GM23338 (cell line): ENCODE measurements around the gene LRMDA. TPM values are rescaled to one million over a fixed set of nuclear protein-coding genes. Genes with fewer than 3 reads are reported as not detected.

Experiments
- ATAC-seq: fragments of 200-7000 bp; cut with Tn5 transposase; 3 replicates; pipeline ENCODE4 v1.9.1; 2020
- DNase-seq: peaks from one replicate; pipeline ENCODE4 v3.0.0-alpha.2; 2015; ENCODE audit warnings: low spot score
- H2AFZ ChIP-seq: fragments of 200-600 bp; sonication (generic); 2 replicates; pipeline ENCODE4 v1.8.0; 2016; ENCODE audit warnings: antibody characterized with exemption, mild to moderate bottlenecking, moderate library complexity
- H3F3A ChIP-seq: fragments of 200-600 bp; sonication (generic); replicated peaks from 2 replicates; pipeline ENCODE4 v1.8.0; 2017; ENCODE audit warnings: antibody characterized with exemption, mixed run types, low read depth
- H3K27ac ChIP-seq: fragments of 200-600 bp; sonication (generic); 2 replicates; pipeline ENCODE4 v1.6.1; 2016; ENCODE audit warnings: low read depth
- H3K27me3 ChIP-seq: fragments of 200-600 bp; sonication (generic); 2 replicates; pipeline ENCODE4 v1.8.0; 2016; ENCODE audit warnings: mild to moderate bottlenecking, mixed run types, moderate library complexity; ENCODE audit not compliant: insufficient read depth
- H3K36me3 ChIP-seq: fragments of 200-600 bp; sonication (generic); 2 replicates; pipeline ENCODE4 v1.8.0; 2016; ENCODE audit warnings: mild to moderate bottlenecking; ENCODE audit not compliant: insufficient read depth
- H3K4me1 ChIP-seq: fragments of 200-600 bp; sonication (generic); 2 replicates; pipeline ENCODE4 v1.8.0; 2016; ENCODE audit warnings: mild to moderate bottlenecking, moderate library complexity; ENCODE audit not compliant: insufficient read depth
- H3K4me2 ChIP-seq: fragments of 200-600 bp; sonication (generic); 2 replicates; pipeline ENCODE4 v1.7.1; 2017; ENCODE audit warnings: mixed run types
- H3K4me3 ChIP-seq: fragments of 200-600 bp; sonication (generic); 2 replicates; pipeline ENCODE4 v1.6.1; 2016; ENCODE audit warnings: mixed run types
- H3K79me2 ChIP-seq: fragments of 200-600 bp; sonication (generic); replicated peaks from 2 replicates; pipeline ENCODE4 v1.8.0; 2017; ENCODE audit warnings: mild to moderate bottlenecking; ENCODE audit not compliant: insufficient read depth
- H3K9me2 ChIP-seq: fragments of 200-600 bp; sonication (generic); 2 replicates; pipeline ENCODE4 v1.8.0; 2017; ENCODE audit not compliant: insufficient read depth
- H4K20me1 ChIP-seq: fragments of 200-600 bp; sonication (generic); replicated peaks from 2 replicates; pipeline ENCODE4 v1.8.0; 2017; ENCODE audit warnings: mild to moderate bottlenecking; ENCODE audit not compliant: insufficient read depth
- H3K27ac Mint-ChIP-seq: 2 replicates; pipeline ENCODE4 v1.8.0; 2020; ENCODE audit warnings: inconsistent platforms, mild to moderate bottlenecking, moderate library complexity, mixed read lengths
- H3K27me3 Mint-ChIP-seq: 3 replicates; pipeline ENCODE4 v1.8.0; 2022; ENCODE audit warnings: low read depth, mild to moderate bottlenecking, moderate library complexity, mixed read lengths, inconsistent platforms; ENCODE audit not compliant: insufficient read depth, poor library complexity
- H3K36me3 Mint-ChIP-seq: 3 replicates; pipeline ENCODE4 v1.8.0; 2021; ENCODE audit warnings: low read depth, mild to moderate bottlenecking, inconsistent platforms, moderate library complexity, mixed read lengths
- H3K4me1 Mint-ChIP-seq: 3 replicates; pipeline ENCODE4 v1.8.0; 2020; ENCODE audit warnings: mild to moderate bottlenecking, inconsistent platforms, mixed read lengths
- H3K4me3 Mint-ChIP-seq: 3 replicates; pipeline ENCODE4 v1.8.0; 2021; ENCODE audit warnings: moderate library complexity, mild to moderate bottlenecking, inconsistent platforms, mixed read lengths
- H3K9me3 Mint-ChIP-seq: 3 replicates; pipeline ENCODE4 v1.8.0; 2020; ENCODE audit warnings: moderate library complexity, mild to moderate bottlenecking, inconsistent platforms, mixed read lengths
- CREB1 ChIP-seq: fragments of 250-450 bp; sonication (Bioruptor Pico); IDR thresholded peaks from 2 replicates; pipeline ENCODE4 v1.5.0; 2020; ENCODE audit warnings: low read depth, mild to moderate bottlenecking, moderate library complexity
- EZH2 ChIP-seq: fragments of 200-600 bp; sonication (generic); IDR thresholded peaks from one replicate; pipeline ENCODE4 v1.8.0; 2017; ENCODE audit warnings: antibody characterized with exemption, mild to moderate bottlenecking, low read depth; ENCODE audit not compliant: unreplicated experiment
- EZH2phosphoT487 ChIP-seq: fragments of 200-600 bp; sonication (generic); IDR thresholded peaks from one replicate; pipeline ENCODE4 v1.8.1; 2018; ENCODE audit warnings: antibody characterized with exemption; ENCODE audit not compliant: unreplicated experiment
- JUNB ChIP-seq: IDR thresholded peaks from one replicate; pipeline ENCODE4 v1.6.1; 2016; ENCODE audit warnings: antibody characterized with exemption; ENCODE audit not compliant: unreplicated experiment
- NANOG ChIP-seq: IDR thresholded peaks from 2 replicates; pipeline ENCODE4 v1.6.1; 2016; ENCODE audit warnings: antibody characterized with exemption, borderline replicate concordance
- POLR2AphosphoS5 ChIP-seq: IDR thresholded peaks from 2 replicates; pipeline ENCODE4 v1.6.1; 2016; ENCODE audit warnings: antibody characterized with exemption, low read depth
- STAT1 ChIP-seq: IDR thresholded peaks from one replicate; pipeline ENCODE4 v1.6.1; 2016; ENCODE audit warnings: antibody characterized with exemption; ENCODE audit not compliant: unreplicated experiment
- ZNF114 ChIP-seq: fragments of 250-450 bp; sonication (Bioruptor Pico); IDR thresholded peaks from 2 replicates; pipeline ENCODE4 v1.5.0; 2020; ENCODE audit warnings: mild to moderate bottlenecking, moderate library complexity
- ZNF331 ChIP-seq: fragments of 250-450 bp; sonication (Bioruptor Pico); IDR thresholded peaks from 2 replicates; pipeline ENCODE4 v1.5.0; 2020; ENCODE audit warnings: low read depth, mild to moderate bottlenecking, moderate library complexity
- polyA plus RNA-seq: library from polyadenylated mRNA; unstranded; fragments of >200 nt; fragmentation: Nextera tagmentation; extraction: Ambion mirVana; gene quantifications from 2 replicates; pipeline ENCODE4 v1.2.1, GENCODE V29; 2016
- total RNA-seq: library from RNA; depleted of rRNA; stranded (reverse); fragments of >200 nt; shearing (Covaris generic); gene quantifications from 2 replicates; pipeline ENCODE4 v1.2.3, GENCODE V29; 2014
- TF ChIP-seq, protein P1 (sequence below): fragments of 250-450 bp; sonication (Bioruptor Pico); IDR thresholded peaks from 2 replicates; pipeline ENCODE4 v1.5.0; 2020; ENCODE audit warnings: mild to moderate bottlenecking, moderate library complexity
- TF ChIP-seq, protein P2 (sequence below): IDR thresholded peaks from one replicate; pipeline ENCODE4 v1.6.1; 2018; ENCODE audit warnings: antibody characterized with exemption; ENCODE audit not compliant: unreplicated experiment
- TF ChIP-seq, protein P3 (sequence below), 2 experiments: fragments of 200-600 bp in 1 of 2; sonication (generic) in 1 of 2; conservative IDR thresholded peaks; 2 replicates each; pipeline versions ENCODE4 v1.5.1 to v1.6.1; 2016 to 2017; ENCODE audit warnings: antibody characterized with exemption in 2 of 2, low read depth in 2 of 2, mild to moderate bottlenecking in 2 of 2, moderate library complexity in 1 of 2
- TF ChIP-seq, protein P4 (sequence below): IDR thresholded peaks from 2 replicates; pipeline ENCODE4 v1.6.1; 2016; ENCODE audit warnings: antibody characterized with exemption

LRMDA gene
- total and polyA plus RNA-seq, 2 experiments from 2014 or later: 0.90 to 1.8 TPM

DNA sequence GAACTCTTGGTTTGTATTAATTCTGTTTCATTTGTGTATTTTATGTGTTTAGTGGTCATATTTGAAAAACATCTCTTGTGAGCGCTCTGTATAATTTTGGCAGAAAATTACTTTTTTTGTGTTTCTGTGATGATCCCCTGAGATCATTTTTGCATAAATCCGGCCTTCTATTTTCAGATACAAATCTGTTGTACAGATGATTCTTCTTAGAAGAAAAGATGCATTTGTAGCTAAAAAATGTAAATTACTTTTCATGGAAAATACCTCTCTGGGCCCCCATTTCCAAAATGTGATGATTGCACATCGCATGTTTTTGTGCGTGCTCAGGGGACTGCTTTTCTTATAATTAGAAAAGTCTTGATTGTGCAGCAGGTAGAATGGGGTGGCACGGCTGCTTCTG, 395.4 kb downstream of the LRMDA start:
- Histone ChIP-seq H3K36me3 (no peaks in the 10 kb centered on the region), H3K79me2 (no peaks in the 10 kb centered on the region), H3K4me3 (no peak overlapping the region), H3F3A (no peaks in the 10 kb centered on the region), H3K27me3 (no peaks in the 10 kb centered on the region), H3K4me1 (no peaks in the 10 kb centered on the region), H4K20me1 (no peaks in the 10 kb centered on the region), H3K27ac (no peak overlapping the region), H2AFZ (no peak overlapping the region), H3K4me2 (no peak overlapping the region), H3K9me2 (peaks cover 22% of the 10 kb centered on the region; the same call in 1 of the 2 replicates)
- Mint-ChIP-seq H3K4me3 (no peak overlapping the region), H3K36me3 (no peaks in the 10 kb centered on the region), H3K9me3 (no peaks in the 10 kb centered on the region), H3K27me3 (no peaks in the 10 kb centered on the region), H3K27ac (no peak overlapping the region), H3K4me1 (no peaks in the 10 kb centered on the region)
- TF ChIP-seq JUNB (no peak), EZH2phosphoT487 (no peak), POLR2AphosphoS5 (no peak), NANOG (no peak), EZH2 (no peak), STAT1 (no peak), CREB1 (CRISPR knock-in tag) (no peak), ZNF331 (CRISPR knock-in tag) (no peak), ZNF114 (no peak)
- TF ChIP-seq, protein P1, sequence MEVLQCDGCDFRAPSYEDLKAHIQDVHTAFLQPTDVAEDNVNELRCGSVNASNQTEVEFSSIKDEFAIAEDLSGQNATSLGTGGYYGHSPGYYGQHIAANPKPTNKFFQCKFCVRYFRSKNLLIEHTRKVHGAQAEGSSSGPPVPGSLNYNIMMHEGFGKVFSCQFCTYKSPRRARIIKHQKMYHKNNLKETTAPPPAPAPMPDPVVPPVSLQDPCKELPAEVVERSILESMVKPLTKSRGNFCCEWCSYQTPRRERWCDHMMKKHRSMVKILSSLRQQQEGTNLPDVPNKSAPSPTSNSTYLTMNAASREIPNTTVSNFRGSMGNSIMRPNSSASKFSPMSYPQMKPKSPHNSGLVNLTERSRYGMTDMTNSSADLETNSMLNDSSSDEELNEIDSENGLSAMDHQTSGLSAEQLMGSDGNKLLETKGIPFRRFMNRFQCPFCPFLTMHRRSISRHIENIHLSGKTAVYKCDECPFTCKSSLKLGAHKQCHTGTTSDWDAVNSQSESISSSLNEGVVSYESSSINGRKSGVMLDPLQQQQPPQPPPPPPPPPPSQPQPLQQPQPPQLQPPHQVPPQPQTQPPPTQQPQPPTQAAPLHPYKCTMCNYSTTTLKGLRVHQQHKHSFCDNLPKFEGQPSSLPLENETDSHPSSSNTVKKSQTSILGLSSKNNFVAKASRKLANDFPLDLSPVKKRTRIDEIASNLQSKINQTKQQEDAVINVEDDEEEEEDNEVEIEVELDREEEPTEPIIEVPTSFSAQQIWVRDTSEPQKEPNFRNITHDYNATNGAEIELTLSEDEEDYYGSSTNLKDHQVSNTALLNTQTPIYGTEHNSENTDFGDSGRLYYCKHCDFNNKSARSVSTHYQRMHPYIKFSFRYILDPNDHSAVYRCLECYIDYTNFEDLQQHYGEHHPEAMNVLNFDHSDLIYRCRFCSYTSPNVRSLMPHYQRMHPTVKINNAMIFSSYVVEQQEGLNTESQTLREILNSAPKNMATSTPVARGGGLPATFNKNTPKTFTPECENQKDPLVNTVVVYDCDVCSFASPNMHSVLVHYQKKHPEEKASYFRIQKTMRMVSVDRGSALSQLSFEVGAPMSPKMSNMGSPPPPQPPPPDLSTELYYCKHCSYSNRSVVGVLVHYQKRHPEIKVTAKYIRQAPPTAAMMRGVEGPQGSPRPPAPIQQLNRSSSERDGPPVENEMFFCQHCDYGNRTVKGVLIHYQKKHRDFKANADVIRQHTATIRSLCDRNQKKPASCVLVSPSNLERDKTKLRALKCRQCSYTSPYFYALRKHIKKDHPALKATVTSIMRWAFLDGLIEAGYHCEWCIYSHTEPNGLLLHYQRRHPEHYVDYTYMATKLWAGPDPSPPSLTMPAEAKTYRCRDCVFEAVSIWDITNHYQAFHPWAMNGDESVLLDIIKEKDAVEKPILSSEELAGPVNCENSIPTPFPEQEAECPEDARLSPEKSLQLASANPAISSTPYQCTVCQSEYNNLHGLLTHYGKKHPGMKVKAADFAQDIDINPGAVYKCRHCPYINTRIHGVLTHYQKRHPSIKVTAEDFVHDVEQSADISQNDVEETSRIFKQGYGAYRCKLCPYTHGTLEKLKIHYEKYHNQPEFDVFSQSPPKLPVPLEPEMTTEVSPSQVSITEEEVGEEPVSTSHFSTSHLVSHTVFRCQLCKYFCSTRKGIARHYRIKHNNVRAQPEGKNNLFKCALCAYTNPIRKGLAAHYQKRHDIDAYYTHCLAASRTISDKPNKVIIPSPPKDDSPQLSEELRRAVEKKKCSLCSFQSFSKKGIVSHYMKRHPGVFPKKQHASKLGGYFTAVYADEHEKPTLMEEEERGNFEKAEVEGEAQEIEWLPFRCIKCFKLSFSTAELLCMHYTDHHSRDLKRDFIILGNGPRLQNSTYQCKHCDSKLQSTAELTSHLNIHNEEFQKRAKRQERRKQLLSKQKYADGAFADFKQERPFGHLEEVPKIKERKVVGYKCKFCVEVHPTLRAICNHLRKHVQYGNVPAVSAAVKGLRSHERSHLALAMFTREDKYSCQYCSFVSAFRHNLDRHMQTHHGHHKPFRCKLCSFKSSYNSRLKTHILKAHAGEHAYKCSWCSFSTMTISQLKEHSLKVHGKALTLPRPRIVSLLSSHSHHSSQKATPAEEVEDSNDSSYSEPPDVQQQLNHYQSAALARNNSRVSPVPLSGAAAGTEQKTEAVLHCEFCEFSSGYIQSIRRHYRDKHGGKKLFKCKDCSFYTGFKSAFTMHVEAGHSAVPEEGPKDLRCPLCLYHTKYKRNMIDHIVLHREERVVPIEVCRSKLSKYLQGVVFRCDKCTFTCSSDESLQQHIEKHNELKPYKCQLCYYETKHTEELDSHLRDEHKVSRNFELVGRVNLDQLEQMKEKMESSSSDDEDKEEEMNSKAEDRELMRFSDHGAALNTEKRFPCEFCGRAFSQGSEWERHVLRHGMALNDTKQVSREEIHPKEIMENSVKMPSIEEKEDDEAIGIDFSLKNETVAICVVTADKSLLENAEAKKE (CRISPR knock-in tag): no peak
- TF ChIP-seq, protein P2, sequence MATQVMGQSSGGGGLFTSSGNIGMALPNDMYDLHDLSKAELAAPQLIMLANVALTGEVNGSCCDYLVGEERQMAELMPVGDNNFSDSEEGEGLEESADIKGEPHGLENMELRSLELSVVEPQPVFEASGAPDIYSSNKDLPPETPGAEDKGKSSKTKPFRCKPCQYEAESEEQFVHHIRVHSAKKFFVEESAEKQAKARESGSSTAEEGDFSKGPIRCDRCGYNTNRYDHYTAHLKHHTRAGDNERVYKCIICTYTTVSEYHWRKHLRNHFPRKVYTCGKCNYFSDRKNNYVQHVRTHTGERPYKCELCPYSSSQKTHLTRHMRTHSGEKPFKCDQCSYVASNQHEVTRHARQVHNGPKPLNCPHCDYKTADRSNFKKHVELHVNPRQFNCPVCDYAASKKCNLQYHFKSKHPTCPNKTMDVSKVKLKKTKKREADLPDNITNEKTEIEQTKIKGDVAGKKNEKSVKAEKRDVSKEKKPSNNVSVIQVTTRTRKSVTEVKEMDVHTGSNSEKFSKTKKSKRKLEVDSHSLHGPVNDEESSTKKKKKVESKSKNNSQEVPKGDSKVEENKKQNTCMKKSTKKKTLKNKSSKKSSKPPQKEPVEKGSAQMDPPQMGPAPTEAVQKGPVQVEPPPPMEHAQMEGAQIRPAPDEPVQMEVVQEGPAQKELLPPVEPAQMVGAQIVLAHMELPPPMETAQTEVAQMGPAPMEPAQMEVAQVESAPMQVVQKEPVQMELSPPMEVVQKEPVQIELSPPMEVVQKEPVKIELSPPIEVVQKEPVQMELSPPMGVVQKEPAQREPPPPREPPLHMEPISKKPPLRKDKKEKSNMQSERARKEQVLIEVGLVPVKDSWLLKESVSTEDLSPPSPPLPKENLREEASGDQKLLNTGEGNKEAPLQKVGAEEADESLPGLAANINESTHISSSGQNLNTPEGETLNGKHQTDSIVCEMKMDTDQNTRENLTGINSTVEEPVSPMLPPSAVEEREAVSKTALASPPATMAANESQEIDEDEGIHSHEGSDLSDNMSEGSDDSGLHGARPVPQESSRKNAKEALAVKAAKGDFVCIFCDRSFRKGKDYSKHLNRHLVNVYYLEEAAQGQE: no peak
- TF ChIP-seq, protein P3, sequence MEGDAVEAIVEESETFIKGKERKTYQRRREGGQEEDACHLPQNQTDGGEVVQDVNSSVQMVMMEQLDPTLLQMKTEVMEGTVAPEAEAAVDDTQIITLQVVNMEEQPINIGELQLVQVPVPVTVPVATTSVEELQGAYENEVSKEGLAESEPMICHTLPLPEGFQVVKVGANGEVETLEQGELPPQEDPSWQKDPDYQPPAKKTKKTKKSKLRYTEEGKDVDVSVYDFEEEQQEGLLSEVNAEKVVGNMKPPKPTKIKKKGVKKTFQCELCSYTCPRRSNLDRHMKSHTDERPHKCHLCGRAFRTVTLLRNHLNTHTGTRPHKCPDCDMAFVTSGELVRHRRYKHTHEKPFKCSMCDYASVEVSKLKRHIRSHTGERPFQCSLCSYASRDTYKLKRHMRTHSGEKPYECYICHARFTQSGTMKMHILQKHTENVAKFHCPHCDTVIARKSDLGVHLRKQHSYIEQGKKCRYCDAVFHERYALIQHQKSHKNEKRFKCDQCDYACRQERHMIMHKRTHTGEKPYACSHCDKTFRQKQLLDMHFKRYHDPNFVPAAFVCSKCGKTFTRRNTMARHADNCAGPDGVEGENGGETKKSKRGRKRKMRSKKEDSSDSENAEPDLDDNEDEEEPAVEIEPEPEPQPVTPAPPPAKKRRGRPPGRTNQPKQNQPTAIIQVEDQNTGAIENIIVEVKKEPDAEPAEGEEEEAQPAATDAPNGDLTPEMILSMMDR (conservative IDR thresholded peaks at IDR 0.05; ENCODE audit: low read depth in 2 of 2): no peak
- TF ChIP-seq, protein P4, sequence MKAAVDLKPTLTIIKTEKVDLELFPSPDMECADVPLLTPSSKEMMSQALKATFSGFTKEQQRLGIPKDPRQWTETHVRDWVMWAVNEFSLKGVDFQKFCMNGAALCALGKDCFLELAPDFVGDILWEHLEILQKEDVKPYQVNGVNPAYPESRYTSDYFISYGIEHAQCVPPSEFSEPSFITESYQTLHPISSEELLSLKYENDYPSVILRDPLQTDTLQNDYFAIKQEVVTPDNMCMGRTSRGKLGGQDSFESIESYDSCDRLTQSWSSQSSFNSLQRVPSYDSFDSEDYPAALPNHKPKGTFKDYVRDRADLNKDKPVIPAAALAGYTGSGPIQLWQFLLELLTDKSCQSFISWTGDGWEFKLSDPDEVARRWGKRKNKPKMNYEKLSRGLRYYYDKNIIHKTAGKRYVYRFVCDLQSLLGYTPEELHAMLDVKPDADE: no peak
- no peak for ATAC-seq
- no peak for DNase-seq
